ENCODE measurements around the gene RSRC1. TPM values are rescaled to one million over a fixed set of nuclear protein-coding genes. Genes with fewer than 3 reads are reported as not detected.
A peak's percentile ranks its signal among the peaks of the same experiment; 100 is the strongest.

RSRC1 gene
- total RNA-seq, 1 donor from 2014 or later: 28.5 TPM

DNA sequence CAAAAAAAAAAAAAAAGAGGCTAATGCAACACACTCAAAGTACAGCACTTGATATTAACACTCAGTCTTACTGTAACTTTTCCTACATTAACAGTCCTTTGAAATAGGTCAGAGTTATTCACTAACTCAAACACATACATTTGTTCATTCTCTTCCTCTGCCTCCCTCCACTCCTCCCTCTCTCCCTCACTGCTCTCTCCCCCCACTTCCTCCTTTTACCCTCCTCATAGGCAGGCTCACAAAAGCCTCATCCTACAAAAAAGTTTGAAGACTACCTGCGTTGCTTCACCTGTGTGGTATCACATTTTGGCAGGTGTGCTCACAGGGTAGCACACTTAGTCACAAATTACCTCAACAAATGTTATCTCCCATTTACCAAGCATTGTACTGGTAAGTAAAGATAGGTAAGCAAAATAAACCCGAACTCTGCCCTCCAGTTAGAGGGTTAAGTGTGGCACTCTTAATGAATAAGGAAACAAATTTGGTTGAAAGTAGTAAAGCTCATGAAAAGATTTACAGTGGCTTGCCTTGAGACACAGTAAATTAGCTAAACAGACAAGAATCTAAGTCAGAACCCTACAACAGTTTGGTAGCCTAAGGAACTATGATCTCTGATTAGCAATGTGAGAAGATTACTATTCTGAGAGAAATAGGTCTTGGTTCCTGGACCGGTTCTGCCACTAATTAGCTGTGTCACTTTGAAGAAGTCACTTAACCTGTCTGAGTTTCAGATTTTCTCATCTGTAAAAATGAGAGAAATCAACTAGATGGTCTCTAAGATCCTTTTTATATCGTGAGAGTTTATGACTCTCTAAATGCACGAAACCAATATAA, 310.1 kb downstream of the RSRC1 start:
- Mint-ChIP-seq H3K27ac (ENCODE audit: unreplicated experiment) (no peak overlapping the region), H3K27me3 (ENCODE audit: low read depth, unreplicated experiment) (no peaks in the 10 kb centered on the region), H3K36me3 (ENCODE audit: low read depth, unreplicated experiment) (no peaks in the 10 kb centered on the region), H3K4me3 (ENCODE audit: unreplicated experiment) (no peak overlapping the region), H3K9me3 (ENCODE audit: unreplicated experiment) (no peaks in the 10 kb centered on the region), H3K4me1 (ENCODE audit: low read depth, unreplicated experiment) (peaks cover 10% of the 10 kb centered on the region)
- no peaks in the 10 kb centered on the region for H3K9me3 ChIP-seq (ENCODE audit: insufficient read depth, low read depth, low read length)
- peaks cover 2% of the 10 kb centered on the region for H3K36me3 ChIP-seq (ENCODE audit: insufficient read depth, low read length)
- no peak overlapping the region for H3K27ac ChIP-seq (ENCODE audit: low read depth, low read length)
- DNase-seq (ENCODE audit: low read depth) (no peak), FAIRE-seq (no peak)
- H3K9ac ChIP-seq (ENCODE audit: low read length): no peak overlapping the region
- TF ChIP-seq, protein P1, sequence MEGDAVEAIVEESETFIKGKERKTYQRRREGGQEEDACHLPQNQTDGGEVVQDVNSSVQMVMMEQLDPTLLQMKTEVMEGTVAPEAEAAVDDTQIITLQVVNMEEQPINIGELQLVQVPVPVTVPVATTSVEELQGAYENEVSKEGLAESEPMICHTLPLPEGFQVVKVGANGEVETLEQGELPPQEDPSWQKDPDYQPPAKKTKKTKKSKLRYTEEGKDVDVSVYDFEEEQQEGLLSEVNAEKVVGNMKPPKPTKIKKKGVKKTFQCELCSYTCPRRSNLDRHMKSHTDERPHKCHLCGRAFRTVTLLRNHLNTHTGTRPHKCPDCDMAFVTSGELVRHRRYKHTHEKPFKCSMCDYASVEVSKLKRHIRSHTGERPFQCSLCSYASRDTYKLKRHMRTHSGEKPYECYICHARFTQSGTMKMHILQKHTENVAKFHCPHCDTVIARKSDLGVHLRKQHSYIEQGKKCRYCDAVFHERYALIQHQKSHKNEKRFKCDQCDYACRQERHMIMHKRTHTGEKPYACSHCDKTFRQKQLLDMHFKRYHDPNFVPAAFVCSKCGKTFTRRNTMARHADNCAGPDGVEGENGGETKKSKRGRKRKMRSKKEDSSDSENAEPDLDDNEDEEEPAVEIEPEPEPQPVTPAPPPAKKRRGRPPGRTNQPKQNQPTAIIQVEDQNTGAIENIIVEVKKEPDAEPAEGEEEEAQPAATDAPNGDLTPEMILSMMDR (IDR thresholded peaks at IDR 0.05; ENCODE audit: insufficient read depth, low read depth, low read length): no peak
- no peak for TF ChIP-seq EZH2 (IDR thresholded peaks at IDR 0.05; ENCODE audit: insufficient read depth, low read length)
- H3K4me3 ChIP-seq (ENCODE audit: insufficient read depth, low read depth, low read length): no peak overlapping the region
- H3K4me1 ChIP-seq (ENCODE audit: insufficient read depth, low read length): no peaks in the 10 kb centered on the region
- no peaks in the 10 kb centered on the region for H3K79me2 ChIP-seq (ENCODE audit: insufficient read depth, low read length)
- H4K20me1 ChIP-seq (ENCODE audit: insufficient read depth, low read length): no peaks in the 10 kb centered on the region
- no peak overlapping the region for H2AFZ ChIP-seq (ENCODE audit: low read depth, low read length)
- H3K27me3 ChIP-seq (ENCODE audit: insufficient read depth, low read length): no peaks in the 10 kb centered on the region
- no peak overlapping the region for H3K4me2 ChIP-seq (ENCODE audit: low read length)

DNA sequence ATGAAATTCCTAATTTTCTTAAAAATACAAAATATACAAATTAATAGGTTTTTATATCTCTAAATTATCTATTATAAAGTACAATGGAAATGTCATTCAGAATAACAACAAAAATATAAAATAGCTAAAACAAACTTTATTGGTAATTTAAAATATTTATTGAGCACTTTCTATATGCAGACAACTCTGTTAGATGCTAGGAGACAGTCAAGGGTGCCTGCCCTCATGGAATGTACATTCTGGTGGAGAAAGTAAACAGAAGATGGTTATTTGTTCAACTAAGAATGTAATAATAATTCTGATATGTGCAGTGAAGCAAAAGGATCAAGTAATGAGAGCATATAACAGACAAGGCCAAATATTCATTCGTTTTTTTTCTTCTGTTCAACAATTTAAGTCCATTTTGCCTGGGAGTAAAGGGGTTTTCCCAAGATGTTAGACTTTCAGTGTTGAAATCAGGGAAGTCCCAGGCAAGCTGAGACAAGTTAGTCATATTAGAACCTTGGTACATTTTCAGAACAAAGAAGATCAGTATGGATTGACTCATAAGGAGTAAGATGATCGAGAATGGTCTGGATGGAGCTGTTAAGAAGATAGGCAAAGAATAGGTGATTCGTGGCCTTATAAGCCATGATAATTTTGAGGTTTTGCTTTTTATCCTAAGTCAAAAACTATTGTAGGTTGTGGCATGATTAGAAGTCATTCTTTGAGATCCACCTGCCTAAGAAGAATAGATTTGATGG, 310.9 kb downstream of the RSRC1 start:
- no peak overlapping the region for H3K4me2 ChIP-seq (ENCODE audit: low read length)
- Mint-ChIP-seq H3K9me3 (ENCODE audit: unreplicated experiment) (no peaks in the 10 kb centered on the region), H3K4me1 (ENCODE audit: low read depth, unreplicated experiment) (peaks cover 10% of the 10 kb centered on the region), H3K36me3 (ENCODE audit: low read depth, unreplicated experiment) (no peaks in the 10 kb centered on the region), H3K27ac (ENCODE audit: unreplicated experiment) (peak overlapping the region; percentile 4), H3K27me3 (ENCODE audit: low read depth, unreplicated experiment) (no peaks in the 10 kb centered on the region), H3K4me3 (ENCODE audit: unreplicated experiment) (no peak overlapping the region)
- no peaks in the 10 kb centered on the region for H3K79me2 ChIP-seq (ENCODE audit: insufficient read depth, low read length)
- H3K4me1 ChIP-seq (ENCODE audit: insufficient read depth, low read length): no peaks in the 10 kb centered on the region
- FAIRE-seq: no peak
- TF ChIP-seq EZH2 (IDR thresholded peaks at IDR 0.05; ENCODE audit: insufficient read depth, low read length): no peak
- TF ChIP-seq, protein P1 (IDR thresholded peaks at IDR 0.05; ENCODE audit: insufficient read depth, low read depth, low read length): no peak
- H2AFZ ChIP-seq (ENCODE audit: low read depth, low read length): no peak overlapping the region
- no peak overlapping the region for H3K4me3 ChIP-seq (ENCODE audit: insufficient read depth, low read depth, low read length)
- H4K20me1 ChIP-seq (ENCODE audit: insufficient read depth, low read length): no peaks in the 10 kb centered on the region
- no peaks in the 10 kb centered on the region for H3K9me3 ChIP-seq (ENCODE audit: insufficient read depth, low read depth, low read length)
- no peak overlapping the region for H3K27ac ChIP-seq (ENCODE audit: low read depth, low read length)
- no peak overlapping the region for H3K9ac ChIP-seq (ENCODE audit: low read length)
- no peaks in the 10 kb centered on the region for H3K27me3 ChIP-seq (ENCODE audit: insufficient read depth, low read length)
- H3K36me3 ChIP-seq (ENCODE audit: insufficient read depth, low read length): peaks cover 2% of the 10 kb centered on the region
- peak; percentile 43 for DNase-seq (ENCODE audit: low read depth)

Data from astrocyte (in vitro differentiated cells and primary cell).